HEK293 (cell line): ENCODE results near the gene CNGB1.

Experiments used
- CTCF ChIA-PET: fragments of 350-600 bp; formaldehyde crosslinking; extraction: SDS; loops from one replicate; lab custom pipeline; 2021; ENCODE audit warnings: antibody characterized with exemption; lab: Yijun Ruan, JAX
- POLR2A ChIA-PET: fragments of 300-600 bp; formaldehyde crosslinking; extraction: SDS; loops from one replicate; lab custom pipeline; 2020; ENCODE audit warnings: antibody characterized with exemption, inconsistent platforms; lab: Yijun Ruan, JAX
- H3K27ac ChIP-seq: fragments of 200-500 bp; sonication (Bioruptor generic); 2 replicates; pipeline ENCODE4 v1.5.1; 2014; ENCODE audit warnings: low read depth, low read length, control low read depth, inconsistent platforms; ENCODE audit errors: extremely low read depth
- H3K36me3 ChIP-seq, 2 experiments: fragments of 200-500 bp in 1 of 2; sonication (Bioruptor generic) in 1 of 2; 1 replicate in 1 of 2; 2 replicates in 1 of 2; pipeline ENCODE4 v1.5.1; 2014 to 2017; ENCODE audit warnings: inconsistent platforms in 2 of 2, low read length in 2 of 2; ENCODE audit not compliant: control insufficient read depth in 2 of 2, insufficient read depth in 1 of 2
- H3K4me1 ChIP-seq: fragments of 200-500 bp; sonication (Bioruptor generic); 2 replicates; pipeline ENCODE4 v1.5.1; 2014; ENCODE audit warnings: mild to moderate bottlenecking, low read length, inconsistent platforms; ENCODE audit not compliant: control insufficient read depth, insufficient read depth
- H3K4me3 ChIP-seq: 2 replicates; pipeline ENCODE4 v1.5.1; 2011; ENCODE audit warnings: low read depth, mild to moderate bottlenecking, control low read depth, low read length, moderate library complexity
- H3K9me3 ChIP-seq: fragments of 200-500 bp; sonication (Bioruptor generic); 2 replicates; pipeline ENCODE4 v1.5.1; 2014; ENCODE audit warnings: low read depth, low read length, inconsistent platforms; ENCODE audit not compliant: control insufficient read depth, insufficient read depth
- GLI2 ChIP-seq: fragments of 450-650 bp; formaldehyde crosslinking; IDR thresholded peaks from 2 replicates; pipeline ENCODE4; 2017; ENCODE audit warnings: missing biosample characterization, missing genetic modification characterization, low read depth, borderline replicate concordance
- GLI4 ChIP-seq: fragments of 450-650 bp; formaldehyde crosslinking; IDR thresholded peaks from 2 replicates; pipeline ENCODE4 v1.5.1; 2016; ENCODE audit warnings: missing biosample characterization, missing genetic modification characterization
- HOXC10 ChIP-seq: sonication (generic); formaldehyde crosslinking; IDR thresholded peaks from 2 replicates; pipeline ENCODE4 v1.8.1; 2023; ENCODE audit warnings: mild to moderate bottlenecking, missing genetic modification reagents
- SCRT2 ChIP-seq: fragments of 450-650 bp; formaldehyde crosslinking; IDR thresholded peaks from 2 replicates; pipeline ENCODE4 v1.5.1; 2016; ENCODE audit warnings: missing biosample characterization, missing genetic modification characterization
- ZBTB20 ChIP-seq: fragments of 450-650 bp; formaldehyde crosslinking; IDR thresholded peaks from 2 replicates; pipeline ENCODE4 v1.5.1; 2016; ENCODE audit warnings: missing biosample characterization, missing genetic modification characterization
- ZBTB21 ChIP-seq: fragments of 450-650 bp; formaldehyde crosslinking; IDR thresholded peaks from 2 replicates; pipeline ENCODE4 v1.5.1; 2017; ENCODE audit warnings: missing biosample characterization, missing genetic modification characterization
- ZBTB8A ChIP-seq: fragments of 450-650 bp; formaldehyde crosslinking; IDR thresholded peaks from 2 replicates; pipeline ENCODE4 v1.5.1; 2016; ENCODE audit warnings: missing biosample characterization, missing genetic modification characterization
- ZNF2 ChIP-seq: fragments of 450-650 bp; formaldehyde crosslinking; IDR thresholded peaks from 2 replicates; pipeline ENCODE4 v1.5.1; 2016; ENCODE audit warnings: missing biosample characterization, missing genetic modification characterization
- ZNF266 ChIP-seq: fragments of 450-650 bp; formaldehyde crosslinking; IDR thresholded peaks from 2 replicates; pipeline ENCODE4 v1.5.1; 2016; ENCODE audit warnings: missing biosample characterization, missing genetic modification characterization, low read depth
- ZNF416 ChIP-seq: fragments of 450-650 bp; formaldehyde crosslinking; IDR thresholded peaks from 2 replicates; pipeline ENCODE4 v1.5.1; 2016; ENCODE audit warnings: missing biosample characterization, missing genetic modification characterization
- ZNF596 ChIP-seq: fragments of 450-650 bp; IDR thresholded peaks from 2 replicates; pipeline ENCODE4 v1.5.0; 2018; ENCODE audit warnings: missing biosample characterization, mild to moderate bottlenecking, missing genetic modification characterization, moderate library complexity
- ZNF610 ChIP-seq: fragments of 450-650 bp; formaldehyde crosslinking; IDR thresholded peaks from 2 replicates; pipeline ENCODE4 v1.5.1; 2016; ENCODE audit warnings: missing biosample characterization, missing genetic modification characterization, borderline replicate concordance
- ZNF768 ChIP-seq: fragments of 450-650 bp; formaldehyde crosslinking; IDR thresholded peaks from 2 replicates; pipeline ENCODE4 v1.5.1; 2018; ENCODE audit warnings: missing biosample characterization, mild to moderate bottlenecking, missing genetic modification characterization
- ZNF792 ChIP-seq: fragments of 450-650 bp; formaldehyde crosslinking; IDR thresholded peaks from 2 replicates; pipeline ENCODE4 v1.5.1; 2016; ENCODE audit warnings: missing biosample characterization, missing genetic modification characterization
- ZNF837 ChIP-seq: fragments of 450-650 bp; formaldehyde crosslinking; IDR thresholded peaks from 2 replicates; pipeline ENCODE4 v1.5.1; 2016; ENCODE audit warnings: missing biosample characterization, missing genetic modification characterization
- TF ChIP-seq, protein P1 (sequence below): fragments of 450-650 bp; formaldehyde crosslinking; IDR thresholded peaks from 2 replicates; pipeline ENCODE4 v1.5.1; 2016; ENCODE audit warnings: missing biosample characterization, missing genetic modification characterization
- TF ChIP-seq, protein P2 (sequence below): fragments of 450-650 bp; IDR thresholded peaks from 2 replicates; pipeline ENCODE4 v1.5.1; 2018; ENCODE audit warnings: missing biosample characterization, missing genetic modification characterization
- TF ChIP-seq, protein P3 (sequence below): fragments of 450-650 bp; formaldehyde crosslinking; IDR thresholded peaks from 2 replicates; pipeline ENCODE4 v1.5.0; 2017; ENCODE audit warnings: missing biosample characterization, missing genetic modification characterization, borderline replicate concordance

Gene CNGB1

DNA sequence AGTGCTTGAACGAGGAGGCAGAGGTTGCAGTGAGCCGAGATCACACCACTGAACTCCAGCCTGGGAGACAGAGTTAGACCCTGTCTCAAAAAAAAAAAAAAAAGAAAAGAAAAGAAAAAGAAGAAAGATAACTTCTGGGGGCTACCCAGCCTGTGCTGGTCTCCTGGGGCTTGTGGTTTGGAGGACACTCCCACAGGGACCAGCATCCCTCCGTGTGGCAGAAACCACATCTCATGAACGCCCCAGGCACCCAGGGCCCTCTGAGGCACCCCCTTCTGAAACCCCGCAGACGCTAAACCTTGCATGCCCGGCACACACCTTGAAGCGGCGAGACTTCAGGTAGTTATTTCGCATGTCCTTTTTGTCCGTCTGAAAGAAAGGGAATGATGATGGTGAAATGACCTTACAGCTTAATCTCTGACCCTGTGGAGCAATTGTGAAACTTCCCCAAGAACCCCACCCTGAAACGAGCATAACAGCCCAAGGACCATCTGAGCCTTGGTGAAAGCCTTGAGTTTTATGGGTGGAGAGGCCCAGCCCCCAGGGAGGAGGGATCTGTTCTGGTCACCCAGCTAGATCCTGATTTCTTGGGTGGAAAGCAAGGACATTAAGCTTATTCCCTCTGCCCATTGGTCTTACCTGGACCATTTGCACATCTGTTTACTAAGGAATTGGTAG, 55.0 kb downstream of the CNGB1 start:
- no peaks in the 10 kb centered on the region for H3K36me3 ChIP-seq
- no peaks in the 10 kb centered on the region for H3K4me1 ChIP-seq
- H3K9me3 ChIP-seq: no peaks in the 10 kb centered on the region
- no peak for TF ChIP-seq GLI4 (tag by site-specific recombination)
- TF ChIP-seq ZBTB20 (tag by site-specific recombination): peak; percentile 55
- H3K27ac ChIP-seq: no peak overlapping the region
- no peak overlapping the region for H3K4me3 ChIP-seq
- POLR2A ChIA-PET: no interaction called here
- CTCF ChIA-PET: interaction anchor here (0.6 to 1.5 kb wide), 2 partner anchors 84 to 377 kb away, joined by 3 to 4 read pairs; no protein-coding TSS in a partner anchor

DNA sequence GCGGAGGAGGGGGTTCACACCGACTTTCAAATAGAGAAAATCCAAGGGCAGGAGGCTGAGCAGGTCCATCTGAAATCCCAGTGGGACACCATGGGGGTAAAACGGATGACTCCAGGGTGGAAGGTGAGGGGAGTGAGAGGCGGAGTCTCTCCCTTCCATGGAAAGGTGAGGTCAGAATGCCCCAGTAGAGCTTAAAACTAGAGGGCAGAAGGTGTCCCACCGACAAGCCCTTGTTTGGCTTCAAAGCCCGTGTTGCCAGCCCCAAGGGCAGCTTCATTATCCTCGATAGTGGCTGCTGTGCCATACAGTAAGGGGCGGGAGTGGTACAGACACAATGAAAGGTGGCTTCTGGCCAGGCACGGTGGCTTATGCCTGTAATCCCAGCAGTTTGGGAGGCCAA, 55.7 kb downstream of the CNGB1 start:
- no peak overlapping the region for H3K4me3 ChIP-seq
- H3K36me3 ChIP-seq: no peaks in the 10 kb centered on the region
- TF ChIP-seq GLI2 (no peak), SCRT2 (tag by site-specific recombination) (no peak)
- H3K27ac ChIP-seq: no peak overlapping the region
- ChIA-PET CTCF (interaction anchor here (0.6 to 1.5 kb wide), 3 partner anchors 24 to 377 kb away, joined by 3 to 4 read pairs (median 3); no protein-coding TSS in a partner anchor), POLR2A (no interaction called here)
- no peaks in the 10 kb centered on the region for H3K4me1 ChIP-seq
- H3K9me3 ChIP-seq: no peaks in the 10 kb centered on the region

DNA sequence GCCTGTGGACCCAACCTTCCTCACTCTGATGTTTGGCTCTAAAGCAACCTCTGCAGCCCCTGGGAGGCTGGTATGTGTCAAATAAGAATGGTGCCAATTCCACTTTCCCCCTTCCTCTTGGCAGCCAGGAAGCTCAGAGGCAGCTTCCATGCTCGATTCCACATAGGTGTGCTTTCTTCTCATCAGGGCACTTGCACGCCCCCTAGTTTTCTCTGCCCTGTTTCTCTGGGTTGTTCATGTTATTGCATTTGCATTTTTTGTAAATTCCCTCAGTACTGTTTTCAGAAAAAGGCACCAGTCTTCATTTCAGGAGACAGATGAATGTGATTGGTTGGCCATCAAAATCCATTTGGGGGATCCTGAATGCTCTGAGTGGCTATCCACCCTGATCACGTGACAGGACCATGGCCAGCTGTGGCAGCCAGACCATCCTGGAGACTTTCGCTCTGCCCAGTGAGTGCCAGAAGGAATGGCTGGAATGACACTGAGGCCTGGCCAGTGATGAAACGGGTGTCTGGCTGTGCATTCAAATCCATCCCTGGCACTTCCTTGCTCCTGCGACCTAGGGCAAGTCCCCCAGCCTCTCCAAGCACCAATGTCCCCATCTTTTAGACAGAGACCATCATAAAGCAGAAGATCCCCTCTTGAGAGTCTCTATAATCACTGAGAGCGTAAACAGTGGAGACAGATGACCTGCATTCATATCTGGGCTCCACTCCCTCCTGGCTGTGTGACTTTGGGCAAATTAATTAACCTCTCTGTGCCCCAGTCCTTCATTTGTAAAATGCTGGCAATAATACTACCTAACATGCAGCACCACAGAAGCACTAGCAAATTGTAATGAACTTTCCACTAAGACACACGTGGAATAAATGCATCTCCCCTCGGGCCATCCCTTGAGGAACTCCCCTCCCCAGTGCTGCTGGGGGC, 56.4 kb downstream of the CNGB1 start:
- POLR2A ChIA-PET: no interaction called here
- Histone ChIP-seq H3K27ac (no peak overlapping the region), H3K4me3 (no peak overlapping the region), H3K9me3 (no peaks in the 10 kb centered on the region), H3K36me3 (no peaks in the 10 kb centered on the region), H3K4me1 (no peaks in the 10 kb centered on the region)
- no peak for TF ChIP-seq ZNF610 (tag by site-specific recombination)
- TF ChIP-seq ZNF768 (tag by site-specific recombination): peak; percentile 50; the same call in 1 of the 2 replicates
- CTCF ChIA-PET: interaction anchor here (0.7 kb wide), 2 partner anchors 25 to 43 kb away, joined by 3 read pairs; no protein-coding TSS in a partner anchor

DNA sequence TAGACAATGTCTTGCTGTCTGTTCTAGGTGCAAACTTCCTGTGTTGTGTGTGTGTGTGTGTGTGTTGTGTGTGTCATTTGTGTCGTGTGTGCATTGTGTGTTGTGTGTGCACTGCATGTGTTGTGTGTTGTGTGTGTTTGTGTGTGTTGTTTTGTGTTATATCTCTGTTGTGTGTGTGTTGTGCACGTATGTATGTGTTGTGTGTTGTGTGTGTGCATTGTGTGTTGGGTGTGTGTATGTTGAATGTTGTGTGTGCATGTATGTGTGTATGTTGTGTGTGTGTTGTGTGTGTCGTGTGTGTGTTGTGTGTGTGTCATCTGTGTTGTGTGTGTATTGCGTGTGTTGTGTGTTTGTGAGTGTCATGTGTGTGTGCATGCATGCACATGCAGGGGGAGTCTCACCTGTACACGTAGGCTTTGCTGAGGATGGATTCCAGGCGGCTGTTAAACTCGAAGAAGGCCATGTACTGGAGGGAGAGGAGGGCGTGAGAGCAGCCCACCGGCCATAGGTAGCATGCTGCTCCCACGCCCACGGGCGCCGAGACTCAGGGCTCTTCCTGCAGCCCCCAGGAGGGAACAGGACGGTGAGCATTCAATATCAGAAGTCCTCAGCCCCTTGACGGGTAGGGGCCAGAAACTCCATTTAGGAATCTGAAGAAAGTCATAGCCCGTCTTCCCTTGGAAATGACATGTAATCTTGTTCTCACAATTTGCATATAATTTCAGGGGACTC, 58.2 kb downstream of the CNGB1 start:
- Histone ChIP-seq H3K4me3 (no peak overlapping the region), H3K4me1 (no peaks in the 10 kb centered on the region), H3K9me3 (no peaks in the 10 kb centered on the region), H3K27ac (no peak overlapping the region), H3K36me3 (no peaks in the 10 kb centered on the region)
- ChIA-PET CTCF (interaction anchor here (0.6 kb wide), 1 partner anchor 49 kb away, joined by 3 read pairs; no protein-coding TSS in a partner anchor), POLR2A (no interaction called here)
- no peak for TF ChIP-seq ZBTB8A (tag by site-specific recombination)
- no peak for TF ChIP-seq HOXC10 (CRISPR knock-in tag)
- no peak for TF ChIP-seq ZNF266 (tag by site-specific recombination)
- TF ChIP-seq, protein P1, sequence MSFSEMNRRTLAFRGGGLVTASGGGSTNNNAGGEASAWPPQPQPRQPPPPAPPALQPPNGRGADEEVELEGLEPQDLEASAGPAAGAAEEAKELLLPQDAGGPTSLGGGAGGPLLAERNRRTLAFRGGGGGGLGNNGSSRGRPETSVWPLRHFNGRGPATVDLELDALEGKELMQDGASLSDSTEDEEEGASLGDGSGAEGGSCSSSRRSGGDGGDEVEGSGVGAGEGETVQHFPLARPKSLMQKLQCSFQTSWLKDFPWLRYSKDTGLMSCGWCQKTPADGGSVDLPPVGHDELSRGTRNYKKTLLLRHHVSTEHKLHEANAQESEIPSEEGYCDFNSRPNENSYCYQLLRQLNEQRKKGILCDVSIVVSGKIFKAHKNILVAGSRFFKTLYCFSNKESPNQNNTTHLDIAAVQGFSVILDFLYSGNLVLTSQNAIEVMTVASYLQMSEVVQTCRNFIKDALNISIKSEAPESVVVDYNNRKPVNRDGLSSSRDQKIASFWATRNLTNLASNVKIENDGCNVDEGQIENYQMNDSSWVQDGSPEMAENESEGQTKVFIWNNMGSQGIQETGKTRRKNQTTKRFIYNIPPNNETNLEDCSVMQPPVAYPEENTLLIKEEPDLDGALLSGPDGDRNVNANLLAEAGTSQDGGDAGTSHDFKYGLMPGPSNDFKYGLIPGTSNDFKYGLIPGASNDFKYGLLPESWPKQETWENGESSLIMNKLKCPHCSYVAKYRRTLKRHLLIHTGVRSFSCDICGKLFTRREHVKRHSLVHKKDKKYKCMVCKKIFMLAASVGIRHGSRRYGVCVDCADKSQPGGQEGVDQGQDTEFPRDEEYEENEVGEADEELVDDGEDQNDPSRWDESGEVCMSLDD: no peak
- TF ChIP-seq ZNF837 (tag by site-specific recombination): no peak
- TF ChIP-seq, protein P2, sequence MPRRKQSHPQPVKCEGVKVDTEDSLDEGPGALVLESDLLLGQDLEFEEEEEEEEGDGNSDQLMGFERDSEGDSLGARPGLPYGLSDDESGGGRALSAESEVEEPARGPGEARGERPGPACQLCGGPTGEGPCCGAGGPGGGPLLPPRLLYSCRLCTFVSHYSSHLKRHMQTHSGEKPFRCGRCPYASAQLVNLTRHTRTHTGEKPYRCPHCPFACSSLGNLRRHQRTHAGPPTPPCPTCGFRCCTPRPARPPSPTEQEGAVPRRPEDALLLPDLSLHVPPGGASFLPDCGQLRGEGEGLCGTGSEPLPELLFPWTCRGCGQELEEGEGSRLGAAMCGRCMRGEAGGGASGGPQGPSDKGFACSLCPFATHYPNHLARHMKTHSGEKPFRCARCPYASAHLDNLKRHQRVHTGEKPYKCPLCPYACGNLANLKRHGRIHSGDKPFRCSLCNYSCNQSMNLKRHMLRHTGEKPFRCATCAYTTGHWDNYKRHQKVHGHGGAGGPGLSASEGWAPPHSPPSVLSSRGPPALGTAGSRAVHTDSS (tag by site-specific recombination): no peak
- TF ChIP-seq ZBTB21 (tag by site-specific recombination): no peak
- TF ChIP-seq ZNF2 (tag by site-specific recombination): peak; percentile 57; the same call in 1 of the 2 replicates
- no peak for TF ChIP-seq ZNF792 (tag by site-specific recombination)
- no peak for TF ChIP-seq ZNF596
- TF ChIP-seq ZNF416: no peak
- TF ChIP-seq, protein P3, sequence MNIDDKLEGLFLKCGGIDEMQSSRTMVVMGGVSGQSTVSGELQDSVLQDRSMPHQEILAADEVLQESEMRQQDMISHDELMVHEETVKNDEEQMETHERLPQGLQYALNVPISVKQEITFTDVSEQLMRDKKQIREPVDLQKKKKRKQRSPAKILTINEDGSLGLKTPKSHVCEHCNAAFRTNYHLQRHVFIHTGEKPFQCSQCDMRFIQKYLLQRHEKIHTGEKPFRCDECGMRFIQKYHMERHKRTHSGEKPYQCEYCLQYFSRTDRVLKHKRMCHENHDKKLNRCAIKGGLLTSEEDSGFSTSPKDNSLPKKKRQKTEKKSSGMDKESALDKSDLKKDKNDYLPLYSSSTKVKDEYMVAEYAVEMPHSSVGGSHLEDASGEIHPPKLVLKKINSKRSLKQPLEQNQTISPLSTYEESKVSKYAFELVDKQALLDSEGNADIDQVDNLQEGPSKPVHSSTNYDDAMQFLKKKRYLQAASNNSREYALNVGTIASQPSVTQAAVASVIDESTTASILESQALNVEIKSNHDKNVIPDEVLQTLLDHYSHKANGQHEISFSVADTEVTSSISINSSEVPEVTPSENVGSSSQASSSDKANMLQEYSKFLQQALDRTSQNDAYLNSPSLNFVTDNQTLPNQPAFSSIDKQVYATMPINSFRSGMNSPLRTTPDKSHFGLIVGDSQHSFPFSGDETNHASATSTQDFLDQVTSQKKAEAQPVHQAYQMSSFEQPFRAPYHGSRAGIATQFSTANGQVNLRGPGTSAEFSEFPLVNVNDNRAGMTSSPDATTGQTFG (tag by site-specific recombination): 0 out of 2 replicates have a peak, but pooled peaks have one; percentile 65
